GM12891 (cell line): ENCODE results near the gene EMC6.

ENCODE experiments used
- POLR2A ChIP-seq: IDR thresholded peaks from 2 replicates; pipeline ENCODE4 v1.6.1; 2011; ENCODE audit warnings: low read depth, low read length, control low read depth
- POLR2AphosphoS5 ChIP-seq: IDR thresholded peaks from 2 replicates; pipeline ENCODE4 v1.6.1; 2011; ENCODE audit warnings: low read depth, low read length, control low read depth
- SPI1 ChIP-seq: IDR thresholded peaks from 2 replicates; pipeline ENCODE4 v1.6.1; 2011; ENCODE audit warnings: low read depth, low read length, control low read depth
- TAF1 ChIP-seq: IDR thresholded peaks from 2 replicates; pipeline ENCODE4 v1.6.1; 2011; ENCODE audit warnings: low read depth, low read length, control low read depth

GRCh38 chr17:3621146-3621720 lies 47.4 kb upstream of the EMC6 start:
- TF ChIP-seq POLR2AphosphoS5 = no peak
- no peak for TF ChIP-seq POLR2A
- TF ChIP-seq TAF1 = no peak
- TF ChIP-seq SPI1 = no peak
